Thymus (tissue), 11 donors: Measurements from ENCODE around the gene VAC14. TPM values are rescaled to one million over a fixed set of nuclear protein-coding genes. Genes with fewer than 3 reads are reported as not detected.

Experiments
- DNase-seq, 9 donors: peaks; one replicate each; pipeline ENCODE4 v3.0.0-alpha.2; 2013; ENCODE audit warnings: low spot score in 9 of 9, low read depth in 6 of 9, missing footprints in 1 of 9
- H3K27ac ChIP-seq, 2 donors: one replicate each; pipeline ENCODE4 v1.5.1; 2013; ENCODE audit warnings: control low read depth in 1 of 2, low read depth in 1 of 2, low read length in 1 of 2, mild to moderate bottlenecking in 1 of 2, moderate library complexity in 1 of 2
- H3K27me3 ChIP-seq, 2 donors: one replicate each; pipeline ENCODE4 v1.5.1; 2013; ENCODE audit warnings: low read length in 1 of 2; ENCODE audit not compliant: control insufficient read depth in 2 of 2, insufficient read depth in 1 of 2
- H3K36me3 ChIP-seq, 2 donors: one replicate each; pipeline ENCODE4 v1.5.1; 2013; ENCODE audit warnings: low read length in 1 of 2, mild to moderate bottlenecking in 1 of 2, moderate library complexity in 1 of 2; ENCODE audit not compliant: control insufficient read depth in 2 of 2, insufficient read depth in 2 of 2
- H3K4me1 ChIP-seq, 2 donors: one replicate each; pipeline ENCODE4 v1.5.1; 2013; ENCODE audit warnings: low read length in 2 of 2; ENCODE audit not compliant: control insufficient read depth in 2 of 2, insufficient read depth in 2 of 2
- H3K4me3 ChIP-seq, 2 donors: one replicate each; pipeline ENCODE4 v1.5.1; 2013; ENCODE audit warnings: low read length in 2 of 2, control low read depth in 1 of 2, mild to moderate bottlenecking in 1 of 2
- H3K9me3 ChIP-seq, 2 donors: one replicate each; pipeline ENCODE4 v1.5.1; 2013; ENCODE audit warnings: low read length in 1 of 2, mild to moderate bottlenecking in 1 of 2; ENCODE audit not compliant: control insufficient read depth in 2 of 2, insufficient read depth in 1 of 2
- WGBS: extraction: QIAGEN DNeasy Blood & Tissue Kit; methylation state at CpG from one replicate; pipeline ENCODE4 v1.1.7; 2013; 5-methylcytosine and 5-hydroxymethylcytosine counted together
- polyA plus RNA-seq: library from polyadenylated mRNA; stranded (reverse); fragments of 200-250 nt; gene quantifications from one replicate; pipeline ENCODE4 v1.2.3, GENCODE V29; 2013
- total RNA-seq: library from RNA; stranded (reverse); fragments of 120-200 nt; gene quantifications from one replicate; pipeline ENCODE4 v1.2.4, GENCODE V29; 2013
- donor health status: healthy.

VAC14 gene
- total and polyA plus RNA-seq, 2 donors: 28.7 to 33.1 TPM

GRCh38 chr16:70804734-70805169, 3.8 kb upstream of the VAC14 start:
- Histone ChIP-seq H3K4me1 (peaks cover 3 to 6% of the 10 kb centered on the region in 2 donors), H3K27ac (no peak overlapping the region), H3K27me3 (peaks cover 0 to 8% of the 10 kb centered on the region in 2 donors), H3K36me3 (no peaks in the 10 kb centered on the region), H3K9me3 (peaks cover 0 to 2% of the 10 kb centered on the region in 2 donors), H3K4me3 (no peak overlapping the region)
- DNase-seq: no peak
- 63% methylated on average over 2 of the region's 2 CpGs for WGBS

- Histone ChIP-seq H3K4me3 (no peak overlapping the region), H3K4me1 (peaks cover 3 to 6% of the 10 kb centered on the region in 2 donors), H3K27me3 (peaks cover 0 to 8% of the 10 kb centered on the region in 2 donors), H3K36me3 (no peaks in the 10 kb centered on the region), H3K9me3 (peaks cover 0 to 2% of the 10 kb centered on the region in 2 donors), H3K27ac (no peak overlapping the region)
- DNase-seq: no peak
- WGBS: 74% methylated on average over 8 of the region's 8 CpGs
Measured at GRCh38 chr16:70804153-70804733, 3.3 kb upstream of the VAC14 start.

- no peak overlapping the region for H3K4me3 ChIP-seq
- peaks cover 0 to 2% of the 10 kb centered on the region in 2 donors for H3K9me3 ChIP-seq
- no peak for DNase-seq
- H3K4me1 ChIP-seq: peaks cover 3 to 8% of the 10 kb centered on the region in 2 donors
- no peak overlapping the region for H3K27ac ChIP-seq
- H3K36me3 ChIP-seq: peaks cover 0 to 2% of the 10 kb centered on the region in 2 donors
- H3K27me3 ChIP-seq: peaks cover 0 to 8% of the 10 kb centered on the region in 2 donors
Measured at GRCh38 chr16:70803319-70803718, 2.4 kb upstream of the VAC14 start.

GRCh38 chr16:70801611-70802010, 653 bp upstream of the VAC14 start:
- DNase-seq: no peak
- Histone ChIP-seq H3K27ac (no peak overlapping the region), H3K4me1 (peaks cover 3 to 8% of the 10 kb centered on the region in 2 donors), H3K9me3 (peaks cover 0 to 2% of the 10 kb centered on the region in 2 donors), H3K4me3 (peak overlapping the region in 1 of 2 donors; percentile 82), H3K27me3 (peaks cover 0 to 5% of the 10 kb centered on the region in 2 donors), H3K36me3 (peaks cover 0 to 2% of the 10 kb centered on the region in 2 donors)
- WGBS: 92% methylated on average over 3 of the region's 3 CpGs

GRCh38 chr16:70800311-70800710, 647 bp downstream of the VAC14 start:
- H3K9me3 ChIP-seq: peaks cover 0 to 2% of the 10 kb centered on the region in 2 donors
- WGBS: 14% methylated on average over 7 of the region's 7 CpGs
- H3K36me3 ChIP-seq: peaks cover 0 to 2% of the 10 kb centered on the region in 2 donors
- H3K4me3 ChIP-seq: peak overlapping the region; percentile 81 to 82
- peak overlapping the region; percentile 60 to 75 for H3K27ac ChIP-seq
- H3K4me1 ChIP-seq: peaks cover 3 to 11% of the 10 kb centered on the region in 2 donors
- H3K27me3 ChIP-seq: peaks cover 0 to 2% of the 10 kb centered on the region in 2 donors
- no peak for DNase-seq

GRCh38 chr16:70796301-70796700, 4.7 kb downstream of the VAC14 start:
- no peak for DNase-seq
- Histone ChIP-seq H3K4me3 (no peak overlapping the region), H3K9me3 (no peaks in the 10 kb centered on the region), H3K4me1 (peaks cover 3 to 11% of the 10 kb centered on the region in 2 donors), H3K27ac (no peak overlapping the region), H3K36me3 (peaks cover 0 to 2% of the 10 kb centered on the region in 2 donors), H3K27me3 (no peaks in the 10 kb centered on the region)
- 91% methylated on average over 3 of the region's 3 CpGs for WGBS

- H3K27ac ChIP-seq: no peak overlapping the region
- DNase-seq: no peak
- peaks cover 2 to 11% of the 10 kb centered on the region in 2 donors for H3K4me1 ChIP-seq
- H3K36me3 ChIP-seq: peaks cover 0 to 2% of the 10 kb centered on the region in 2 donors
- no peaks in the 10 kb centered on the region for H3K9me3 ChIP-seq
- 92% methylated on average over 12 of the region's 12 CpGs for WGBS
- H3K27me3 ChIP-seq: no peaks in the 10 kb centered on the region
- H3K4me3 ChIP-seq: no peak overlapping the region
Measured at GRCh38 chr16:70795296-70795912, 5.6 kb downstream of the VAC14 start.

- DNase-seq: no peak
- H3K4me3 ChIP-seq: no peak overlapping the region
- H3K27me3 ChIP-seq: no peaks in the 10 kb centered on the region
- 92% methylated on average over 8 of the region's 8 CpGs for WGBS
- peaks cover 0 to 7% of the 10 kb centered on the region in 2 donors for H3K4me1 ChIP-seq
- peak overlapping the region in 1 of 2 donors; percentile 4 for H3K27ac ChIP-seq
- no peaks in the 10 kb centered on the region for H3K9me3 ChIP-seq
- peaks cover 0 to 2% of the 10 kb centered on the region in 2 donors for H3K36me3 ChIP-seq
Measured at GRCh38 chr16:70793851-70794502, 7.0 kb downstream of the VAC14 start.

GRCh38 chr16:70790815-70791214, 10.1 kb downstream of the VAC14 start:
- Histone ChIP-seq H3K4me1 (peaks cover 0 to 5% of the 10 kb centered on the region in 2 donors), H3K4me3 (no peak overlapping the region), H3K27ac (no peak overlapping the region), H3K36me3 (peaks cover 7 to 22% of the 10 kb centered on the region in 2 donors), H3K27me3 (no peaks in the 10 kb centered on the region), H3K9me3 (no peaks in the 10 kb centered on the region)
- no peak for DNase-seq
- WGBS: 96% methylated on average over 8 of the region's 8 CpGs
